ENCODE results near the gene GPR25.

GPR25 gene

GRCh38 chr1:200872446-200873115 lies at the start of gene GPR25:
Gene GPR25 (plus strand): TSS chr1:200872981. CDS start chr1:200873038, 57 bp downstream.
- DNase-seq = no peak

- no peak for DNase-seq
Observed at GRCh38 chr1:200831091-200831490, 41.7 kb upstream of the GPR25 start.

GRCh38 chr1:200834383-200834782 lies 38.4 kb upstream of the GPR25 start:
- peak; percentile 12 for DNase-seq

GRCh38 chr1:200836213-200836612 lies 36.6 kb upstream of the GPR25 start:
- no peak for DNase-seq

- DNase-seq = peak; percentile 39
Observed at GRCh38 chr1:200837931-200838571, 34.7 kb upstream of the GPR25 start.

GRCh38 chr1:200838676-200839445 lies 33.9 kb upstream of the GPR25 start:
- peak; percentile 58 for DNase-seq

- DNase-seq = no peak
Observed at GRCh38 chr1:200845360-200845759, 27.4 kb upstream of the GPR25 start.

- no peak for DNase-seq
Observed at GRCh38 chr1:200846398-200846797, 26.4 kb upstream of the GPR25 start.

GRCh38 chr1:200849430-200849829 lies 23.4 kb upstream of the GPR25 start:
- no peak for DNase-seq

- DNase-seq = no peak
Observed at GRCh38 chr1:200850554-200850953, 22.2 kb upstream of the GPR25 start.

GRCh38 chr1:200856716-200857357 lies 15.9 kb upstream of the GPR25 start:
- peak; percentile 10 for DNase-seq

- no peak for DNase-seq
Observed at GRCh38 chr1:200857804-200858203, 15.0 kb upstream of the GPR25 start.

- DNase-seq = no peak
Observed at GRCh38 chr1:200861937-200862647, 10.7 kb upstream of the GPR25 start.

- DNase-seq = no peak
Observed at GRCh38 chr1:200862713-200863415, 9.9 kb upstream of the GPR25 start.

GRCh38 chr1:200866116-200866515 lies 6.7 kb upstream of the GPR25 start:
- DNase-seq = no peak

- no peak for DNase-seq
Observed at GRCh38 chr1:200866521-200866920, 6.3 kb upstream of the GPR25 start.

- DNase-seq = no peak
Observed at GRCh38 chr1:200867018-200867811, 5.6 kb upstream of the GPR25 start.

- DNase-seq = no peak
Observed at GRCh38 chr1:200869376-200869752, 3.4 kb upstream of the GPR25 start.

- DNase-seq = no peak
Observed at GRCh38 chr1:200869753-200870391, 2.9 kb upstream of the GPR25 start.

- no peak for DNase-seq
Observed at GRCh38 chr1:200873116-200873670, 412 bp downstream of the GPR25 start.

All from HCEC 1CT (cell line).